ENCODE data around the gene CRTC1.

The CRTC1 gene

DNA sequence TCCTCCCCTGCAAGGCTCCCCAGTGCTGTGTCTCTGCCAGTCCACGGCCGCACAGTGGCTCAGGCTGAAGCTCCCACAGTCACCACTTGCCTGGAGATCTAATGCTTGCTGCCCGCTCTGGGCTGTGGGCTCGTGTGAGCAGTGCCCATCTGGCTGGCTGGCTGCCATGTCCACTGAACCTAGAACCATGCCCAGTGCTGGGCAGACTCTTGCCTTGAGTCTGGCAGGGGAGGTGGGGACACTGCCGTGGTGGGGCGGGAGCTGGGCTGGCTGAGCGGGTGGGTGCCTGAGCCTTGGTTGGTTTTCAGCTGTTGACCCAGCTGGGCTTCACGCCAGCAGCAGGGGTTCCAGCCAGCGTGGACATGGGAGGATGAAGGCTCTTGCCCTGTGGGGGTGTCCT is 52.3 kb downstream of the CRTC1 start:
- Histone ChIP-seq H3K27me3 (ENCODE audit: low read length) (no peaks in the 10 kb centered on the region), H4K20me1 (ENCODE audit: low read depth, low read length) (no peaks in the 10 kb centered on the region), H3K4me2 (ENCODE audit: low read depth, low read length, poor library complexity, severe bottlenecking) (no peak overlapping the region), H3K9me2 (replicated peaks; ENCODE audit: insufficient read depth, low read length) (no peaks in the 10 kb centered on the region), H3K4me3 (ENCODE audit: insufficient read depth, low read length, poor library complexity, severe bottlenecking) (no peak overlapping the region), H3F3A (ENCODE audit: insufficient read depth) (no peaks in the 10 kb centered on the region), H3K27ac (ENCODE audit: low read depth, low read length) (no peak overlapping the region), H3K9me3 (ENCODE audit: insufficient read depth, low read length) (no peaks in the 10 kb centered on the region), H3K36me3 (ENCODE audit: low read length) (no peaks in the 10 kb centered on the region), H2AFZ (ENCODE audit: low read depth, low read length, severe bottlenecking) (no peak overlapping the region), H3K9ac (ENCODE audit: low read length) (no peak overlapping the region), H3K79me2 (ENCODE audit: insufficient read depth, low read length) (no peaks in the 10 kb centered on the region)
- no peak for TF ChIP-seq EZH2phosphoT487 (conservative IDR thresholded peaks at IDR 0.05; ENCODE audit: low read length)
- TF ChIP-seq CTCF (IDR thresholded peaks at IDR 0.05; ENCODE audit: insufficient read depth, low read length, poor library complexity, severe bottlenecking) = no peak

- Histone ChIP-seq H3K79me2 (ENCODE audit: insufficient read depth, low read length) (no peaks in the 10 kb centered on the region), H3K9ac (ENCODE audit: low read length) (no peak overlapping the region), H3K9me2 (replicated peaks; ENCODE audit: insufficient read depth, low read length) (no peaks in the 10 kb centered on the region), H4K20me1 (ENCODE audit: low read depth, low read length) (no peaks in the 10 kb centered on the region), H3K9me3 (ENCODE audit: insufficient read depth, low read length) (no peaks in the 10 kb centered on the region), H3F3A (ENCODE audit: insufficient read depth) (no peaks in the 10 kb centered on the region), H3K27me3 (ENCODE audit: low read length) (no peaks in the 10 kb centered on the region), H3K36me3 (ENCODE audit: low read length) (no peaks in the 10 kb centered on the region), H3K4me3 (ENCODE audit: insufficient read depth, low read length, poor library complexity, severe bottlenecking) (no peak overlapping the region), H3K4me2 (ENCODE audit: low read depth, low read length, poor library complexity, severe bottlenecking) (no peak overlapping the region), H3K27ac (ENCODE audit: low read depth, low read length) (no peak overlapping the region), H2AFZ (ENCODE audit: low read depth, low read length, severe bottlenecking) (no peak overlapping the region)
- TF ChIP-seq CTCF (IDR thresholded peaks at IDR 0.05; ENCODE audit: insufficient read depth, low read length, poor library complexity, severe bottlenecking) (no peak), EZH2phosphoT487 (conservative IDR thresholded peaks at IDR 0.05; ENCODE audit: low read length) (no peak)
These were observed 53.2 kb downstream of the CRTC1 start for GRCh38 chr19:18736415-18737336.

DNA sequence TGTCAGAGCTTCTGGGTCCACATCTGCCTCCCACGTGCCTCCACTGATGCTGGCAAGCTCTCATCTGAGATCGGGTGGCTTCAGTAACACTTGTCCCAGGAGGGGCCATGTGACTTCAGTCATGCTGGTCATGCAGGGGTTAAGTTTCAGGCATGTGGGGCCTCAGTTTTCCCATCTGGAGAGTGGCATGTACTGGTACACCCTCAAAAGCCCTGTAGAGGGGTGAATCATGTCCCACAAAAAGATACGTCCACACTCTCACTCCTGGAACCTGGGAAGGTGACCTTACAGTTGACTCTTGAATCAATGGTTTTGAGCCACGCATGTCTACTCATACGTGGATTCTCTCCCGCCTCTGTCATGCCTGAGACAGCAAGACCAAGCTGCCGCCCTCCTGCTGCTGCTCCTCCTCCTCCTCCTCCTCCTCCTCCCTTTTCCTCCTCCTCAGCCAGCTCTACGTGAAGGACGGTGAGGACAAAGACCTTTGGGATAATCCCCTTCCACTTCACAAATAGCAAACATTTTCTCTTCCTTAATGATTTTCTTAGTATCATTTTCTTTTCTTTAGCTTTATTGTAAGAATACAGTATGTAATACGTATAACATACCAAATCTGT is 54.0 kb downstream of the CRTC1 start:
- H3K27me3 ChIP-seq (ENCODE audit: low read length) = no peaks in the 10 kb centered on the region
- no peaks in the 10 kb centered on the region for H3F3A ChIP-seq (ENCODE audit: insufficient read depth)
- H3K4me3 ChIP-seq (ENCODE audit: insufficient read depth, low read length, poor library complexity, severe bottlenecking) = no peak overlapping the region
- no peaks in the 10 kb centered on the region for H4K20me1 ChIP-seq (ENCODE audit: low read depth, low read length)
- no peaks in the 10 kb centered on the region for H3K9me2 ChIP-seq (replicated peaks; ENCODE audit: insufficient read depth, low read length)
- H3K4me2 ChIP-seq (ENCODE audit: low read depth, low read length, poor library complexity, severe bottlenecking) = no peak overlapping the region
- no peak for TF ChIP-seq CTCF (IDR thresholded peaks at IDR 0.05; ENCODE audit: insufficient read depth, low read length, poor library complexity, severe bottlenecking)
- no peak for TF ChIP-seq EZH2phosphoT487 (conservative IDR thresholded peaks at IDR 0.05; ENCODE audit: low read length)
- H3K9ac ChIP-seq (ENCODE audit: low read length) = no peak overlapping the region
- H3K79me2 ChIP-seq (ENCODE audit: insufficient read depth, low read length) = no peaks in the 10 kb centered on the region
- no peak overlapping the region for H2AFZ ChIP-seq (ENCODE audit: low read depth, low read length, severe bottlenecking)
- no peaks in the 10 kb centered on the region for H3K36me3 ChIP-seq (ENCODE audit: low read length)
- no peak overlapping the region for H3K27ac ChIP-seq (ENCODE audit: low read depth, low read length)
- H3K9me3 ChIP-seq (ENCODE audit: insufficient read depth, low read length) = no peaks in the 10 kb centered on the region

Measured in SU-DHL-6 (cell line).